IPS-NIHi7 (cell line): ENCODE measurements around the gene BTBD17.

Experiments
- DNase-seq: peaks from one replicate; pipeline ENCODE4 v3.0.0; 2012; ENCODE audit warnings: mixed read lengths; ENCODE audit errors: extremely low spot score

The BTBD17 gene

DNA sequence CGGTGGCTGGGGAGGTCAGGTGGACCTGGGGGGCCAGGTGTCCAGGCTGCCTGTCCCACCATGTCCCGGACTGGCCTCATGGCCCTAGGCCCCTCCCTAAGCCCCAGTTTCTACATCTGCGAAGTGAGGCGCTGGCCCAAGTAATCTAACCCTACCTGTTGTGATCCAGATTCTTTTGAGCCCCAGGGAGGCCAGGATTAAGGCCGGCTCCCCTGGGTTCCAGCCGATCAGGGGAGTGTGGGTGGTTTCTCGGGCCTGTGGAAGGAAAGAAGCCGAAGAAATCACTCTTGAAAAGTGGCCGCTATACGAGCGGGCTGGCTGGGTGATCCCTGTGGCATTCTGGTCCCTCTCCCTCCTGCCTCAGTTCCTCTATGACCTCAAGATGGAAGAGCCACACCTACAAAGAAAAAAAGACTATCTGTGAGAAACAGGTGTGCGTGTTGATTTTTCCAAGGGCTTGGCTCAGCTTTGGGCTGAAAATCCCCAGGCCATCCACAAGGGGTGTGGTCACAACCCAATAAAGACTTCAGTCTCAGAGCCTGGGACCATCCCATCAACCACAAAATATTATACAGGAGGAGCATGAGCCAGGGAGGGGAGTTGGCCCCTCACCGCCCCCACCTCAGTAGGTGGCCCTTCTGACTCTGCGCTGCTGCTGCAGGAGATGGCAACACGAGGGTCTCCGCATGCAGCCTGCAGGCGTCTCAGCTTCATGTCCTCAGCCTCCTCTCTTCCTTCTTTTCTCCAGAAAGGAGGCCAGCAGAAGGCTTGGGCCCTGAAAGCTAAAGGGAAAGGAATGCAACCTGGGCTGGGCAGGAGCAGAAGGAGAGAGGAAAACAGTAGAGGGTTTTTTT lies 25.9 kb upstream of the BTBD17 start:
- no peak for DNase-seq

DNA sequence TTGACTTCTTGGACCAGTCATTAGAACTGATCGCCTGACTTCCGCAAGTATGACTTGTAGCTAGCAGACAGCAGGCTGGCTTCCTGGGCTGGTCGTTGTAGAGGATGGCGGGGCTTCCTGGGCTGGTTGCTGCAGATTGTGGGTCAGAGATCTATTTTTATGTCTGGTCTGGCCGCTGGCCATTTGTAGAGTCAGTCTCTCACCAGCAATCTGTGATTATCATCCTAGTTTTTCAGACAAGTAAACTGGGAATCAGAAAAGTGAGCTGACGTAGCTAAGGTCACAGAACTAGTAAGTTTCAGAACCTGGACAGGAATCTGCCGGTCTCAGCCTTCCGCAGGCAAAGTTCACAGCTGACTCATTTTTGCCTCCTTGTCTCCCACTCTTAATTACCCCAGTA lies 24.7 kb upstream of the BTBD17 start:
- DNase-seq = no peak

DNA sequence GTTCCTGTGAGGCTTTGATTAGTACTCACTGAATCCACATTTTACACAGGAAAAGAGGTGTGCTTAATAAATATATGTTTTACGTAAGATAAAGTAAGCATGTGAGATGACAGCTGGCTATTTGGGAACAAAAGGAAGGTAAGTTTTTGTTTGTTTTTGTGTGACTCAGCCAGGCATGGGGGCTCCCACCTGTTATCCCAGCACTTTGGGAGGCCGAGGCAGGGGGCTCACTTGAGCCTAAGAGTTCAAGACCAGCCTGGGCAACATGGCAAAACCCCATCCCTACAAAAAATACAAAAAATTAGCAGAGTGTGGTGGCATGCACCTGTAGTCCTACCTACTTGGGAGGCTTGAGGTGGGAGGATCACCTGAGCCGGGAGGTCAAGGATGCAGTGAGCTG lies 23.5 kb upstream of the BTBD17 start:
- no peak for DNase-seq

DNA sequence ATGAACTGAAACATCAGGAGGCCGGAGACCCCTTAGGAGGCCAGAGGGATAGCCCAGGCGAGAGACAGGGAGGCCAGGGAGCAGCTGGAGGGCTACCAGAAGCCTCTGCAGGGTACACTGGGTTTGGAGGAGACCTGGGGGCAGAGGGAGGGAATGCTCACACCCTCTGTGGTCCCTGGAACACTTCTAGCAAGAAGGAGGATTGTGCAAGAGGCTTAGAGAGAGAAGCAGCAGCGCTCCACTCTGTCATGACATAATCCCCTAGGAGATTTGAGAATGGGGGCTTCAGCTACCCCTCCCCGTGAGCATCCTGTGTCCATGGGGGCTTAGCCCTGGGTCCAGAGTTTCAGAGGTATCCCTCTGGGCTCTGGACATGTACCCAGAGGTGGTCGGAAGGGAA lies 21.5 kb upstream of the BTBD17 start:
- DNase-seq = no peak

DNA sequence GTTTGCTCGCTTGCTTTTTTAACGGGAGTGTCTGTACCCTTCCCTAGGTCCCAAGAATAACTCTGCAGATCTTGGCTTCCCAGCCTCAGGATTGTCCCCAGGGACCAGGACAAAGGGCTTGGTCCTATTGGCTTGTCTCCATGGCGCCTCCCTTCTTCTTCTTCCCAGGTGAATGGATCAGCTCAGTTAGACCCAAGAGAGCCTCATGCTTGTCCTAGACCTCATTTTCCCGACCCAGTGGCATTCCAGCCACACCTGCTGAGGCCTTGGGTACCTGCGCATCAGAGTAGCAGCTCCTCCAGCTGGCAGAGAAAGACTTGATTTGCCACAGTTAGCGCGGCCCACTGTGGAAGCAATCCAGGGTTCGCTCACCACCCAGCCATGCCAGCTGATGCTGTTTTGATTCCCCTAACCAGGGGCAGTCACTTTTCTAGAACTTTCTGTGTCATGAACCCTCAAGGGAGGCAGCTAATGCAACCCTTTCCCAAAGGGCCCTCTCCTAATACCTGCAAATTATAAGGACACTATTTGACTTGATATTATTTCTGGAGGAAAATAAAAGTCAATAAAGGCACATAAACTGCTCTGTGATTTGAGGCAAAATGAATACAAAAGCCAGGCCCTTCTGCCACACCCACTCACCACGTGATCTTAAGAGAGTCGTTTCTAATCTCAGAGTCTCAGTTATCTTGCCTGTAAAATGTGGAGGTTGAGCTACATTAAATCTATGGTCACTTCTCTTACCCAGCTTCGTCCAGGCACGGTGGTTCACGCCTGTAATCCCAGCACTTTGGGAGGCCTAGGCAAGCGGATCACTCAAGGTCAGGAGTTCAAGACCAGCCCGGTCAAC lies 19.5 kb upstream of the BTBD17 start:
- no peak for DNase-seq

DNA sequence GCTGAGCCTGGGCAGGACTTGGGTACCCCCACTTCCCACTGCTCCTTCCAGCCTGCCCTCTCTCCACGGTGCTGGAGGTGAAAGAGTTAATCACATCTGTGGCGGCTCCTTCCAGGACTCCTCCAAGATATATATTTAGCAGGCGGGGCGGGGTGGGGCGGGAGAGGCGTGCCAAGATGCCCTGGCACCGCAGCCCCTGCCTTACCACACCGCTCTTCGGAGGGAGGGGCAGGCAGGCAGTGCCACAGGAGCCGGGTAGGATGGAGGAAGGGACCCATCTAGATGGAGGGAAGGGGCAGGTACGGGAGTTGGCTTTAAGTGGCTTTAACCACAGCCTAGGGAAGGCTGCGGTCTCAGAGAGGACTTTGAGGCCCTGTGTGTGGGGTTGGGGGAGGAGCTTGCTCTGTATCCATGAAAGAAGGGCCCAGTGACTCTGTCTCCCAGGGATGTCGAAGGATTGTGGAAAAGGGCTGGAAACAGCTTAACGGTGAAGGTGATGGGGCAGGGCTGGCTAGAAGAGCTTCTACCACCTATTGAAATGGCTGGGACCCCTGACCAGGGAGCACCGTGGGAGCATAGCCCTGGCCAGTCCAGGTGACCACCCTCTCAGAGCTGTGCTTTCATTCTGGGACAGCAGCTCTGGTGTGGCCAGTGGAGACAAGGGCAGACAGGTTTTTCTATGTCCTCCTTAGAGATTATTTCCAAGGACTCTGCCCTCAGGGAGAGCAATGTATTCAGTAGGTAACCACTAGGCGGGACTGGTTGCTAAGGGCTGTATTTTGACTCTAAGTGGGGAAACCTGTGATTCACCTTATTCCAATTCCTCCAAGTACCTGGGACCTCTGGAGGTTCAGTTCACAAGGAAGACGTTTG lies 18.7 kb upstream of the BTBD17 start:
- DNase-seq = no peak

DNA sequence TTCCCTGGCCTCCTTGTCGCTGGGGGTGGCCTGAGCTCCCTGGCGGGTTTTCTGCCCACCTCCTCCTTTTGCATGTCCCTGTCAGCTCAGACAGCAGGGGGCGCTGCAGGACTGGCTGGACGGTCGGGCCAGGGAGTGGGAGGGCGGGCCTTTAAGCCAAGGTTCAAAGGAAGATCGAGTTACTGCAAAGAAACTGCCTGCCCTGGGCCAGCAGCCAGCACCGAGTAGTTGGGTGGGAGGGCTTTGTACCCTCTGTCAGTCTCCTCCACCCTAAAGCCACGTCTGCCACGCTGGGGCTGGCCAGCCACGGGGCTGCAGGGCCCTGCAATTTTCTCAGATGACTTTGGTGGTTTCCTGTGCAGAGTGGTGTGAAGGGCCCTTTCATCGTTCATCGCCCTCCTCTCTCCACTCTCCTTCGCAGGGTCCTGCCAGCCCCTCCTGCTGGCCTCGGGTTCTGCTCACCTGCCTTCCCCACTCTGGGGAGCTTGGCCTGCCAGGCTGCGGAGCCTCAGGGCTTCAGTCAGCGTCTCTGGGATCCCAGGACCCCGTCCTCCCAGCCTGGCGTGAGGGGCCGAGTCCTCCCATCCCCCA lies 17.9 kb upstream of the BTBD17 start:
- peak; percentile 96 for DNase-seq

DNA sequence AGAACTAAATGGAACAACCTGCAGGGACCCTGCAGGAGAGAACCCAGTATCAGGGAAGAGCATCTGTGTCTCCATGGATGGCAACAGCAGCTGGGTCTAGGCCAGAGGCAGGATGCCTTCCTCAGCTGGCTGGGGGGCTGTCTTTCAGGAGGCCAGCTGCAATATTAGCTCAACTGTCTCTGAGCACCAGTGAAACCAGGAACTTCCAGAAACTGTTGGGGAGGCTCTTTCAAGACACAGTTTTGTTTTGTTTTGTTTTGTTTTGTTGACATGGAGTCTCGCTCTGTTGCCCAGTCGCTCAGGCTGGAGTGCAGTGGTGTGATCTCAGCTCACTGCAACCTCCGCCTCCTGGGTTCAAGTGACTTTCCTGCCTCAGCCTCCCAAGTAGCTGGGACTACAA lies 13.2 kb upstream of the BTBD17 start:
- DNase-seq = no peak

DNA sequence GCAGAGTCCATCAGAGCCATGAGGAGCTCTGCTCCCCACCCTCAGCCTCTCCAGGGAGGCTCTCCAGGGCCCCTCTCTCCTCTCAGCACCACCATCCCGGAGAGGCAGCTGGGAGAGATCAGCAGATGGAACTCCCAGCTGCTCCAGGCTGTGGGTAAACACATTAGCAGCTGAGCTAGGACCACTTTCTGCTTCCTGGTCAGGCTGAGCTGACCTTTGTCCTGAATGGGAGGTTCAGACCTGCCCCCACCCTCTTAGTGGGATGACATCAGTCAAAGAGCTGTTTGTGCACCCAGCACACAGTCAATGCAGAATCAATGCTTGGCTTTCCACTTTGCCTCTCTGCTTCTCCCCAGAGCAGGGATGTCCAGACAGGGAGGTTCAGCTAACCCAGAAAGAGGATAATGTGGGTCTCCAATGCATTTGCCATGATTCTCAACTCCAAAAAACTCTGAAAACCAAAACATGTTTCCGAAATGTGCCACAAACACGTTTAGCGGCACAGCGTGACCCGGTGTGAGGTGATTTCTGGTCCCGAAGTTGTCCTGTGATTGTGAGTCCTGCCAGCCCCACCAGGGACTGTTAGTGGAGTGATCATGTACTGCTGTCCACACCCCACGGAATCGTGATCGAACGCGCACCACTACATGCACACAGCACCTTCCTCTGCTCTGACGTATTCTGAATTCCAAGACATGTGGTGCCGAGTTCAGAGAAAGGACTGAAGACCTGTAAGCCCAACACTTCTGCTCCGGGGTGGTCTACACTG lies 12.4 kb upstream of the BTBD17 start:
- no peak for DNase-seq

DNA sequence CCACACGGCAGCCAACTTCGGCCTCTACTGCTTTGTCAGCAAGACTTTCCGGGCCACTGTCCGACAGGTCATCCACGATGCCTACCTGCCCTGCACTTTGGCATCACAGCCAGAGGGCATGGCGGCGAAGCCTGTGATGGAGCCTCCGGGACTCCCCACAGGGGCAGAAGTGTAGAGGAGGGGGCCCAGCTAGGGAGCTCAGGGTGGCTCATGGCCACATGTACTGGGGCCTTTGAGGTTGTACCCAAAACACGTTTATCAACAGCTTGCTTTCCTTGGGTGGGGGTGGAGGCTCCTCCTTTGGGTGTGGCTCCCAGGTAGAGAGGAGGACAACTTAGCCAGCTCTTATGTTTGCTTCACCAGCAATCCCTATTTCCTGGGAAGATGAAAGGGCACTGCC lies 10.8 kb upstream of the BTBD17 start:
- no peak for DNase-seq

DNA sequence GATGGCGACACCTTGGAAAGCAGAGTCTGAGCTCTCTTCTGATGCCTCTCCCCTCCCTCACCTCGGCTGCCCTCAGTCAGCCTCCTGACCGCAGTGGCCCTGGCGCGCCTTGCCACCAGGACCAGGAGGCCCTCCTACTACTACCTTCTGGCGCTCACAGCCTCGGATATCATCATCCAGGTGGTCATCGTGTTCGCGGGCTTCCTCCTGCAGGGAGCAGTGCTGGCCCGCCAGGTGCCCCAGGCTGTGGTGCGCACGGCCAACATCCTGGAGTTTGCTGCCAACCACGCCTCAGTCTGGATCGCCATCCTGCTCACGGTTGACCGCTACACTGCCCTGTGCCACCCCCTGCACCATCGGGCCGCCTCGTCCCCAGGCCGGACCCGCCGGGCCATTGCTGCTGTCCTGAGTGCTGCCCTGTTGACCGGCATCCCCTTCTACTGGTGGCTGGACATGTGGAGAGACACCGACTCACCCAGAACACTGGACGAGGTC lies 10.0 kb upstream of the BTBD17 start:
- DNase-seq = no peak

DNA sequence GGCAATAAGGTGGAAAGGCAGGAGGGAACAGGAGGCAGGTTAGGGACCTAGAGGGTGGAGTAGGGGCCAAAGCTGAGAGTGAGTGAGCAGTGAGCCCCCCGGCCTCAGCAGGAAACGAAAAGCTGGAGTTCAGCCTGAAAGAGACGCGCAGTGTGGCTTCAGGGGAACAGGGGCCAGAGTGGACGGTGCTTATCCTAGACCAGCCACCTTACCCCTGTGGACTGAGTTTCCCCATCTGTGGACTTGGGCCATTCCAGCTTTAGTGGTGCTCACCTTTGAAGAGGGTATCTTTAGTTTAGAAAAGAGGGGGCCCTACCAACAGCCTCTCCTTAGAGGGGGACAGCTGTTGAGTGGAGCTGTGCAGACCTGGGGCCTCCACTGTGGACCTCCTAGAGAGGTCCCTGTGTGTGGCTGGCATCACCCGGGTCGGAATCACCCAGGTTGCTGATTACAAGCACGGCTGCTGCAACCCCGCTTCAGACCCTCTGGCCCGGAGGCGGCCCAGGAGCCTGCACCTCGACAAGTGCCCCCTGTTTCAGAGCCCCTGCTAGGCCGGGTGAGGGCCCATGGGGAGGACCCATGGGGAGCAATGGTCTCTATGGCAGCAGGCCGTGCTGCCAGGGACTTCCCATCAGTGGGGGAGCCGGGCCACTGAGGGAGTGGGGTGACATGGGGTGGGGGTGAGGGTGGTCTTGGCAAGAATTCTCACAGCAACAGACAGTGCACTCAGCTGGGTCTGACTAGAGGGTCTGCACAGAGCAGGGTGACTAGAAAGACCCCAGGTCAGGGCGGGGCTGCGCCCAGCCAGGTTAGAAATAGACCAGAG lies 8.2 kb upstream of the BTBD17 start:
- DNase-seq = no peak

DNA sequence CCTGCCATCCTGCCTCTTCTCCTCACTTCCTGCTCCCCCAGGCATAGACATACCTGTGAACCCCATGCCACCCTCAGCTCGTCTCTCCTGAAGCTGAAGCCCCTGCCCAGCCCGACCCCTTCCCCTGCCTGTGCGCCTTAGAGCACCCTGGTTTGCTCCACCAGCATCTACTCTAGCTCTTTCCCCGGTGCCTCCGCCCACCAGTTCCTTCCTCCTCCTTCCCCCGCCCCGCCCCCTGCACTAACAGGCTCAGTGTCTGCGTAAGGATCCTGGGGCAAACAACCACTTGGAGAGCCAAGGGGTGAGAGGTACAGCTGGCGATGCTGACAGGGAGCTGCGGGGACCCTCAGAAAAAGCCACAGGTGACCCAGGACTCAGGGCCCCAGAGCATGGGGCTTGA lies 7.6 kb upstream of the BTBD17 start:
- DNase-seq = no peak

DNA sequence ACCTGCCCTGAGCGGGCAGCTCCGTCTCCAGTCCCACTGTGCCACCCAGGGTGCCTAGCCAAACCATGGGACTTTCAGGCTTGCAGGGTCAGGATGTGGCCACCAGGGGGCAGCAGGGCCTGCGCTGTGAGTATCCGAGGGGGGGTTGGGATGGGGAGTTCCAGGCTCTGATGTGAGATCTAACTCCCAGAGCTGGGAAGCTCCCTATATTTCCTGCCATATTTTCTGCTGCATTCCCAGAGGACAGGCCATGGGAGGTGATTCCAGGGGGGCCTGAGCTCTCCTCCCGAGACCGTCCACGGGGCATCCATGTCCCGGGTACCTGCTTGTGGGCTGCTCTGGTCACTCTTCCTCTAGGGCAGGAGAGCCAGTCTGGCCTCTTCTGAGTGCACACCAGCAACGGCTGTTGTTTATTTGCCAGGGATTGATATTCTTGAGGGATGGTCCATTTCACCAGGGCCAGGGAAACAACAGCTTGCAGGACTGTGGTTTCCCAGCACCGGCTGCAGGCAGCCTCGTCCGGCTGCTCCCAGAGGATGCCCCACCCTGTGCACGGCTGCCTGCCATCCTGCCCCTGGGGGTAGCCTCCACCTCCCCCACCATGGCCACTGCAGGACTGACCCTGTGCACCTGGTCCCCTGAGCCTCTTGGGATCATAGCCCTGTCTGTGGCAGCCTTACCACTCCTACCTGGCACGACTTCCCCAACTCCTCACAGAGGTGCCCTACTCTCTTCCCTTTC lies 6.8 kb upstream of the BTBD17 start:
- DNase-seq = peak; percentile 82

DNA sequence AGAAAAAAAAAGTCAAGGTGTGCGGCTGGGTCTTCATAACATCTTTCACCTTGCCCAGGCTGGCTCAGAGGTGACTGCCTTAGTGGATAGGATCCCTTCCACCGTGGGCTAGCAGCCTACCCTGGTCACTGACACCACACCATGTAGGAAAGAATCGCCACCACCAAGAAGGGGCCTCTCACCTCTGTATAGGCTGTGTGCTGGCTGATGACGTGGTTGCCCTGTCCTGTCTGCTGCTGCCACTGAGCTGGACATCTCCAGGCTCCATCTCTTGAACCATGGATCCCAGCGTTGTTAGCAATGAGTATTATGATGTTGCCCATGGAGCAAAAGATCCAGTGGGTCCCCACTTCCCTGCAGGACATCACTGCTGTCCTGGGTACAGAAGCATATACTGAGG lies 5.5 kb upstream of the BTBD17 start, which contains the start of gene GPR142:
TSS of gene GPR142 (plus strand) at position 301 of the 400 bp plus-strand sequence. CDS start 2,035 bp downstream, outside the sequence.
- DNase-seq = no peak

DNA sequence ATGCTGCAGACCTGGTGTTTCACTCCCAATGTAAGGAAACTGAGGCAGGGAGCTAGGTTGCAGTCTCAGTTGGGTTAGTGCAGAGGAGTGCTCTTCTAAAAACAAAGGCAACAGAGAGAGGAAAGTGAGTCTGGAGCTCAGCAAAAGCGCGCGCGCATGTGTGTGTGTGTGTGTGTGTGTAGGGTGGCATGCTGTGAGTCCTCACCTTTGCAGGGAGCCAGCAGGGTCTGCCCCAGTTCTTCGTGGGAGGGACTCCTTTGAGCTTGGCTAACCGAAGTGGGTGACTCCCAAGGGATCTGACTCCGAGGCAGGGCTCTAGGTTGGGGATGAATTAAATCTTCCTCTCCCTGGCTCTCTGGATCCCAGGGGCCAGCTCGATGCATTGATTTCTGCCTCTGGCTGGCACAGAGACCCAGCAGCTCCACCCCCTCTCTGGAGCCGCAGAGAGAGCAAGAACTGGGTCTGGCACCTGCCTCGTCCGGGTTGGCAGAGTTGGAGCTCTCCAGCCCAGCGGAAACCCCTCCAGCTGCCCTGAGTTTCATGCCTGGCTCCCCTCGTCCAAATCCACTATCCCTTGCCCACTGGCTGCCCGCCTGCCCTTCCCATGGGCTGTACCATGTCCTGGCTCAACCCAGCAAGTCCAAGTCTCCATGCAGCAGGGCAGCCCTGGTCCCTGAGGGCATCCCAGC lies 1.3 kb upstream of the BTBD17 start:
- DNase-seq = no peak

DNA sequence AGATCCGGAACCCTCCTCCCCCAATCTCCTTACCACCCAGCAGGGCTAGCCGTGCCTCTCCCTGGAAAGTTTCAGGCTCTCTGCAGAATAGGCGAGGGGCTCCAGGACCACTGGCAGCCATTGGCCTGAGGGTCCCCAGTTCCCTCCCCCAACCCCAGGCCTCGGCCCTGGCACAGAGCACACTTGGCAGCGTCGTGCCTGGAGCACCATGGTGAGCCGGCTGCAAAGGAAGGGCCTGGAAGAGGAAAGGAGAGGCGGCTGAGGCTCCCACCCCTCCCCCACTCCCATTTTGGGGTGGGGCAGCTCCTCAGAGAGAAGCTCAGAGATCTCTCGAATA lies 369 bp upstream of the BTBD17 start:
- no peak for DNase-seq

DNA sequence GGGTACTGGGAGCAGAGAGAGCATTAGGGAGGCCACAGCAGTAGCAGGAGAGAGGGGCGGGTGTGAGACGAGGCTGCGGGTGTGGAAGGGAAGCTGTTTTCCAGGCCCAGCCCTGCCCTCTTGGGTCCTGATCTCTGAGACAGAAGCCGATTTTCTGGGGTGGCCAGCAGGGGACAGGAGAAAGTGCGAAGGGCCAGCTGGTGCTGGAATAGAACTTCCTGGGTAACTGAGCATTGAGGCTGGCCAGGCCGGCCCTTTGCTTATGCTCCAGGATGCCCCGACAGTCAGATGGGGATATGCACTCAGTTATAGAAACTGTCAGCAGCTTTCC lies 804 bp downstream of the BTBD17 start:
- no peak for DNase-seq

DNA sequence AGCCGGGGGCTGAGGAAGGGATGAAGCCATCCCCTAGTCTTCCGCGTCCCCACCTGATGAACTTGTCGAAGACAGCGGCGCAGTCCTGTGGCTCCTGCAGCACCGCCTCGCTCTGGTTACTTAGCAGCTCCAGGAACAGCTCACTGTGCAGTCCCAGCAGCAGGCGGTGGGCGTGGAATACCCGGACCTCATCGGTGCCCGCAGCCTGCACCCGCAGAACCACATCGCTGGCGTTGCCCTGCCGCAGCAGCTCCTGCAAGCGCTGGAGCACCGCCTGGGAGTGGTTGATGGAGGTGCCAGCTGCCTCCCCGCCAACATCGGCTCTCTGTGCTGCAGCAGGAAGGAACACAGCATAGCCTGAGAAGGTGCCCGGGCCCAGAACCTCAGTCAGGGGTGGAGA lies 1.8 kb downstream of the BTBD17 start:
- DNase-seq = no peak
